Panc1 (cell line): Measurements from ENCODE around the gene KMT2E. TPM values are rescaled to one million over a fixed set of nuclear protein-coding genes. Genes with fewer than 3 reads are reported as not detected.

ENCODE experiments used
- ATAC-seq: fragments of 200-7000 bp; cut with Tn5 transposase; 2 replicates; pipeline ENCODE4 v1.9.1; 2020; ENCODE audit warnings: mild to moderate bottlenecking, moderate library complexity
- BruUV-seq: library from RNA; stranded (reverse); fragments of 400-500 nt; replicated peaks from 2 replicates; lab custom pipeline; 2021; lab: Mats Ljungman, UMichigan
- CTCF ChIA-PET: fragments of 300-600 bp; sonication (Branson Sonifier 250); formaldehyde crosslinking; loops from one replicate; lab custom pipeline; 2022; ENCODE audit warnings: antibody characterized with exemption; lab: Charles Lee
- POLR2A ChIA-PET: fragments of 300-600 bp; sonication (Branson Sonifier 250); formaldehyde crosslinking; loops from one replicate; lab custom pipeline; 2022; ENCODE audit warnings: antibody characterized with exemption; lab: Charles Lee
- DNase-seq: peaks from one replicate; pipeline ENCODE4 v3.0.0-alpha.2; 2010; ENCODE audit warnings: low read depth, low spot score
- H3K27ac ChIP-seq: 2 replicates; pipeline ENCODE4 v1.5.1; 2011; ENCODE audit warnings: mild to moderate bottlenecking, low read length, inconsistent platforms
- H3K27me3 ChIP-seq: fragments of 200-500 bp; sonication (Bioruptor generic); 2 replicates; pipeline ENCODE4 v1.6.0; 2014; ENCODE audit warnings: low read length, inconsistent platforms; ENCODE audit not compliant: control insufficient read depth, insufficient read depth
- H3K36me3 ChIP-seq: fragments of 200-500 bp; sonication (Bioruptor generic); 2 replicates; pipeline ENCODE4 v1.5.1; 2014; ENCODE audit warnings: inconsistent platforms, mild to moderate bottlenecking, low read length, moderate library complexity; ENCODE audit not compliant: control insufficient read depth, insufficient read depth
- H3K4me1 ChIP-seq: 2 replicates; pipeline ENCODE4 v1.5.1; 2011; ENCODE audit warnings: inconsistent platforms, mild to moderate bottlenecking, low read length, moderate library complexity; ENCODE audit not compliant: control insufficient read depth, insufficient read depth
- H3K4me3 ChIP-seq, 2 experiments: 2 replicates each; pipeline ENCODE4 v1.5.1; 2011 to 2012; ENCODE audit warnings: low read depth in 2 of 2, low read length in 2 of 2, mild to moderate bottlenecking in 2 of 2, inconsistent platforms in 1 of 2, moderate library complexity in 1 of 2
- H3K9me3 ChIP-seq: fragments of 200-500 bp; sonication (Bioruptor generic); 2 replicates; pipeline ENCODE4 v1.5.1; 2014; ENCODE audit warnings: low read depth, mild to moderate bottlenecking, inconsistent platforms, low read length, moderate library complexity; ENCODE audit not compliant: control insufficient read depth, insufficient read depth
- CTCF ChIP-seq: fragments of 450-650 bp; IDR thresholded peaks from 2 replicates; pipeline ENCODE4 v1.5.1; 2017; ENCODE audit warnings: mild to moderate bottlenecking
- POLR2AphosphoS5 ChIP-seq: IDR thresholded peaks from 2 replicates; pipeline ENCODE4 v1.6.1; 2012; ENCODE audit warnings: mild to moderate bottlenecking, low read depth, low read length, moderate library complexity
- REST ChIP-seq, 2 experiments: IDR thresholded peaks; 2 replicates each; pipeline ENCODE4 v1.6.1; 2011 to 2012; ENCODE audit warnings: low read depth in 2 of 2, control low read depth in 1 of 2, low read length in 1 of 2, mild to moderate bottlenecking in 1 of 2, moderate library complexity in 1 of 2; ENCODE audit not compliant: insufficient read depth in 1 of 2
- SIN3A ChIP-seq: IDR thresholded peaks from 2 replicates; pipeline ENCODE4 v1.6.1; 2012; ENCODE audit warnings: low read depth, mild to moderate bottlenecking, low read length, moderate library complexity, borderline replicate concordance; ENCODE audit not compliant: insufficient read depth
- TCF7L2 ChIP-seq: IDR thresholded peaks from 2 replicates; pipeline ENCODE4 v1.6.1; 2011; ENCODE audit warnings: mild to moderate bottlenecking, low read depth, low read length, inconsistent platforms
- in situ Hi-C: cut with HindIII; loops from 2 replicates; pipeline ENCODE4 v1.10.0; 2016; ENCODE audit warnings: low sequenced_read_pairs, low pct_unique_long_range_greater_than_20kb
- intact Hi-C: fragments of 100-400 bp; cut with micrococcal nuclease; formaldehyde crosslinking; loops from one replicate; pipeline ENCODE4 v1.10.0; 2022; ENCODE audit not compliant: unreplicated experiment
- total RNA-seq: library from RNA; stranded (reverse); gene quantifications from one replicate; pipeline ENCODE4 v1.2.1, GENCODE V29; 2021; ENCODE audit not compliant: unreplicated experiment

The KMT2E gene
- total RNA-seq, 1 experiment from 2014 or later = 51.4 TPM

- no peaks in the 10 kb centered on the region; the same call in 1 of the 2 replicates for H3K4me1 ChIP-seq
- peaks cover 63% of the 10 kb centered on the region for H3K36me3 ChIP-seq
- intact Hi-C loops (loop anchor here (10.0 kb wide), 1 partner anchor 312 kb away; no protein-coding TSS in a partner anchor), in situ Hi-C loops (no loop called here)
- BruUV-seq = TSS peak; percentile 43
- no peak overlapping the region for H3K27ac ChIP-seq
- CTCF ChIA-PET = no interaction called here
- no peaks in the 10 kb centered on the region for H3K9me3 ChIP-seq
- POLR2A ChIA-PET = no interaction called here
- DNase-seq (no peak), ATAC-seq (peak; percentile 30; the same call in 1 of the 2 replicates)
- TF ChIP-seq POLR2AphosphoS5 (peak; percentile 36; the same call in 1 of the 2 replicates), REST (IDR thresholded peaks at IDR 0.05; ENCODE audit: insufficient read depth in 1 of 2, low read depth in 2 of 2, low read length in 1 of 2) (no peak)
- no peak overlapping the region for H3K4me3 ChIP-seq
- H3K27me3 ChIP-seq = no peaks in the 10 kb centered on the region
Observed at GRCh38 chr7:105112440-105113418, 98.7 kb downstream of the KMT2E start.

- intact Hi-C loops = loop anchor here (10.0 kb wide), 1 partner anchor 306 kb away; no protein-coding TSS in a partner anchor
- Histone ChIP-seq H3K27ac (no peak overlapping the region), H3K27me3 (no peaks in the 10 kb centered on the region), H3K4me3 (no peak overlapping the region), H3K4me1 (no peaks in the 10 kb centered on the region; the same call in 1 of the 2 replicates), H3K36me3 (peaks cover 19% of the 10 kb centered on the region), H3K9me3 (no peaks in the 10 kb centered on the region)
- ChIA-PET CTCF (no interaction called here), POLR2A (no interaction called here)
- TF ChIP-seq CTCF = no peak
- TF ChIP-seq SIN3A = no peak
- TF ChIP-seq POLR2AphosphoS5 = no peak
- TF ChIP-seq TCF7L2 = no peak
- no peak for TF ChIP-seq REST (IDR thresholded peaks at IDR 0.05; ENCODE audit: insufficient read depth in 1 of 2, low read depth in 2 of 2, low read length in 1 of 2)
- no peak for ATAC-seq
- in situ Hi-C loops = no loop called here
- no peak for DNase-seq
- BruUV-seq = no TSS peak
Observed at GRCh38 chr7:105118612-105119600, 104.9 kb downstream of the KMT2E start.
